BJ (cell line): ENCODE data around the gene RFX5. TPM values are rescaled to one million over a fixed set of nuclear protein-coding genes. Genes with fewer than 3 reads are reported as not detected.

Source experiments
- CTCF ChIA-PET: fragments of 350-600 bp; formaldehyde crosslinking; extraction: SDS; loops from one replicate; lab custom pipeline; 2021; ENCODE audit warnings: antibody characterized with exemption, inconsistent platforms; lab: Yijun Ruan, JAX
- POLR2A ChIA-PET: fragments of 300-600 bp; sonication (Branson Sonifier 250); formaldehyde crosslinking; extraction: SDS; loops from one replicate; lab custom pipeline; 2021; ENCODE audit warnings: antibody characterized with exemption; lab: Charles Lee
- DNase-seq: peaks from one replicate; pipeline ENCODE4 v3.0.0-alpha.2; 2011; ENCODE audit warnings: low read depth
- H3K27me3 ChIP-seq: 2 replicates; pipeline ENCODE4 v1.6.0; 2011; ENCODE audit warnings: low read length; ENCODE audit not compliant: control insufficient read depth, insufficient read depth
- H3K36me3 ChIP-seq: 2 replicates; pipeline ENCODE4 v1.5.1; 2011; ENCODE audit warnings: low read length; ENCODE audit not compliant: control insufficient read depth, insufficient read depth
- H3K4me3 ChIP-seq: 2 replicates; pipeline ENCODE4 v1.5.1; 2011; ENCODE audit warnings: low read depth, mild to moderate bottlenecking, control low read depth, low read length
- CTCF ChIP-seq: IDR thresholded peaks from 2 replicates; pipeline ENCODE4 v1.5.1; 2011; ENCODE audit warnings: low read depth, mild to moderate bottlenecking, control low read depth, inconsistent platforms, low read length, moderate library complexity; ENCODE audit not compliant: insufficient read depth
- polyA plus RNA-seq: library from polyadenylated mRNA; depleted of rRNA; stranded (reverse); fragments of >200 nt; gene quantifications from 2 replicates; pipeline ENCODE4 v1.2.3, GENCODE V29; 2011

RFX5 gene
- polyA plus RNA-seq, 1 experiment: 29.9 TPM

- H3K36me3 ChIP-seq: peaks cover 7% of the 10 kb centered on the region
- CTCF ChIA-PET: no interaction called here
- H3K27me3 ChIP-seq: no peaks in the 10 kb centered on the region
- DNase-seq: no peak
- TF ChIP-seq CTCF: no peak
- POLR2A ChIA-PET: no interaction called here
- H3K4me3 ChIP-seq: peak overlapping the region; percentile 75
Observed at GRCh38 chr1:151346082-151346768, 827 bp downstream of the RFX5 start.

GRCh38 chr1:151344291-151344690, 2.8 kb downstream of the RFX5 start:
- ChIA-PET POLR2A (no interaction called here), CTCF (interaction anchor here (0.7 to 10.7 kb wide), 4 partner anchors 33 to 145 kb away, joined by 3 to 267 read pairs (median 4); partner anchors contain the start of gene ZNF687)
- no peaks in the 10 kb centered on the region for H3K27me3 ChIP-seq
- no peak overlapping the region for H3K4me3 ChIP-seq
- no peak for TF ChIP-seq CTCF
- H3K36me3 ChIP-seq: peaks cover 7% of the 10 kb centered on the region
- DNase-seq: no peak

GRCh38 chr1:151343587-151343986, 3.5 kb downstream of the RFX5 start:
- DNase-seq: no peak
- Histone ChIP-seq H3K27me3 (no peaks in the 10 kb centered on the region), H3K36me3 (peaks cover 7% of the 10 kb centered on the region), H3K4me3 (no peak overlapping the region)
- CTCF ChIA-PET: interaction anchor here (1.1 to 10.7 kb wide), 4 partner anchors 30 to 62 kb away, joined by 3 to 267 read pairs (median 4); partner anchors contain the start of gene ZNF687
- POLR2A ChIA-PET: no interaction called here
- TF ChIP-seq CTCF: no peak

- CTCF ChIA-PET: interaction anchor here (2.4 to 10.7 kb wide), 3 partner anchors 16 to 42 kb away, joined by 44 to 267 read pairs (median 65); partner anchors contain the start of gene PI4KB
Observed at GRCh38 chr1:151342569-151342968, 4.5 kb downstream of the RFX5 start.

More at GRCh38 chr1:151342569-151342968, 4.5 kb downstream of the RFX5 start:
- no peak for DNase-seq
- peaks cover 7% of the 10 kb centered on the region for H3K36me3 ChIP-seq
- no peaks in the 10 kb centered on the region for H3K27me3 ChIP-seq
- no peak for TF ChIP-seq CTCF
- POLR2A ChIA-PET: no interaction called here
- H3K4me3 ChIP-seq: no peak overlapping the region
